Progenitor cell of endocrine pancreas (in vitro differentiated cells): ENCODE measurements around the gene DLL3. TPM values are rescaled to one million over a fixed set of nuclear protein-coding genes. Genes with fewer than 3 reads are reported as not detected.

Experiments
- DNase-seq: peaks from one replicate; pipeline ENCODE4 v3.0.0; 2021; ENCODE audit warnings: low spot score; ENCODE audit not compliant: unreplicated experiment
- H3K27ac Mint-ChIP-seq: 2 replicates; pipeline ENCODE4 v1.8.0; 2021; ENCODE audit warnings: mild to moderate bottlenecking, moderate library complexity, mixed read lengths
- H3K27me3 Mint-ChIP-seq: 2 replicates; pipeline ENCODE4 v1.8.0; 2021; ENCODE audit warnings: mixed read lengths
- H3K36me3 Mint-ChIP-seq: 2 replicates; pipeline ENCODE4 v1.8.0; 2022; ENCODE audit warnings: mixed read lengths; ENCODE audit not compliant: insufficient read depth
- H3K4me1 Mint-ChIP-seq: 2 replicates; pipeline ENCODE4 v1.8.0; 2021; ENCODE audit warnings: low read depth, mixed read lengths
- H3K4me3 Mint-ChIP-seq: 2 replicates; pipeline ENCODE4 v1.8.0; 2021; ENCODE audit warnings: low read depth, mild to moderate bottlenecking, moderate library complexity, mixed read lengths
- H3K9me3 Mint-ChIP-seq: 2 replicates; pipeline ENCODE4 v1.8.0; 2021; ENCODE audit warnings: low read depth, mixed read lengths
- CTCF ChIP-seq: fragments of 200-600 bp; sonication (generic); IDR thresholded peaks from one replicate; pipeline ENCODE4 v1.5.0; 2021; ENCODE audit warnings: antibody characterized with exemption, mild to moderate bottlenecking; ENCODE audit not compliant: unreplicated experiment
- total RNA-seq: library from RNA; stranded (reverse); gene quantifications from 2 replicates; pipeline ENCODE4 v1.2.1, GENCODE V29; 2021

The DLL3 gene
- total RNA-seq, 1 donor from 2014 or later, result 1.1 TPM

GRCh38 chr19:39544911-39545310, 46.2 kb downstream of the DLL3 start:
- DNase-seq, result no peak
- Mint-ChIP-seq H3K9me3 (no peaks in the 10 kb centered on the region), H3K27ac (no peak overlapping the region), H3K27me3 (peaks cover 7% of the 10 kb centered on the region), H3K4me1 (peaks cover 10% of the 10 kb centered on the region), H3K36me3 (no peaks in the 10 kb centered on the region), H3K4me3 (no peak overlapping the region)
- TF ChIP-seq CTCF, result no peak

GRCh38 chr19:39546599-39546998, 47.9 kb downstream of the DLL3 start:
- no peak overlapping the region for H3K4me3 Mint-ChIP-seq
- peaks cover 7% of the 10 kb centered on the region for H3K27me3 Mint-ChIP-seq
- peaks cover 7% of the 10 kb centered on the region for H3K4me1 Mint-ChIP-seq
- no peak for TF ChIP-seq CTCF
- no peaks in the 10 kb centered on the region for H3K9me3 Mint-ChIP-seq
- H3K36me3 Mint-ChIP-seq, result no peaks in the 10 kb centered on the region
- no peak overlapping the region for H3K27ac Mint-ChIP-seq
- no peak for DNase-seq

- DNase-seq, result no peak
- TF ChIP-seq CTCF, result no peak
- Mint-ChIP-seq H3K36me3 (no peaks in the 10 kb centered on the region), H3K27me3 (peaks cover 24% of the 10 kb centered on the region), H3K9me3 (no peaks in the 10 kb centered on the region), H3K4me1 (no peaks in the 10 kb centered on the region), H3K27ac (no peak overlapping the region), H3K4me3 (no peak overlapping the region)
These were observed 51.5 kb downstream of the DLL3 start for GRCh38 chr19:39550197-39550596.

GRCh38 chr19:39553082-39553652, 54.4 kb downstream of the DLL3 start:
- Mint-ChIP-seq H3K9me3 (no peaks in the 10 kb centered on the region), H3K27me3 (peaks cover 30% of the 10 kb centered on the region), H3K36me3 (no peaks in the 10 kb centered on the region), H3K27ac (no peak overlapping the region), H3K4me1 (peaks cover 3% of the 10 kb centered on the region), H3K4me3 (no peak overlapping the region)
- no peak for DNase-seq
- no peak for TF ChIP-seq CTCF

GRCh38 chr19:39554701-39555311, 56.1 kb downstream of the DLL3 start:
- Mint-ChIP-seq H3K9me3 (no peaks in the 10 kb centered on the region), H3K27me3 (peaks cover 44% of the 10 kb centered on the region), H3K4me1 (peaks cover 5% of the 10 kb centered on the region), H3K27ac (no peak overlapping the region), H3K36me3 (no peaks in the 10 kb centered on the region), H3K4me3 (no peak overlapping the region)
- TF ChIP-seq CTCF, result no peak
- DNase-seq, result no peak
